H54 (cell line): Measurements from ENCODE around the gene CAPZA2.

Experiments
- DNase-seq: peaks from one replicate; pipeline ENCODE4 v3.0.0; 2011; ENCODE audit warnings: low spot score, mixed read lengths; ENCODE audit not compliant: insufficient read length
- FAIRE-seq: peaks from 3 replicates; lab custom pipeline; 2011; peaks lifted over from hg19 to GRCh38; lab: Jason Lieb, UNC
- POLR2A ChIP-seq: IDR thresholded peaks from 2 replicates; pipeline ENCODE4 v1.6.1; 2011; ENCODE audit warnings: low read depth, mild to moderate bottlenecking, low read length

The CAPZA2 gene

GRCh38 chr7:116840256-116840655 lies 22.1 kb upstream of the CAPZA2 start:
- no peak for TF ChIP-seq POLR2A
- FAIRE-seq (no peak), DNase-seq (no peak)

- TF ChIP-seq POLR2A: no peak
- DNase-seq: no peak
- FAIRE-seq: no peak
Measured at GRCh38 chr7:116842371-116842770, 20.0 kb upstream of the CAPZA2 start.

GRCh38 chr7:116843378-116843777 lies 19.0 kb upstream of the CAPZA2 start:
- TF ChIP-seq POLR2A: no peak
- FAIRE-seq (peak; percentile 43), DNase-seq (no peak)

GRCh38 chr7:116851175-116851574 lies 11.2 kb upstream of the CAPZA2 start:
- no peak for TF ChIP-seq POLR2A
- DNase-seq (no peak), FAIRE-seq (no peak)

GRCh38 chr7:116851671-116852070 lies 10.7 kb upstream of the CAPZA2 start:
- DNase-seq (no peak), FAIRE-seq (no peak)
- no peak for TF ChIP-seq POLR2A

- TF ChIP-seq POLR2A: no peak
- DNase-seq: no peak
- FAIRE-seq: no peak
Measured at GRCh38 chr7:116854132-116854531, 8.3 kb upstream of the CAPZA2 start.

- no peak for DNase-seq
- FAIRE-seq: no peak
- no peak for TF ChIP-seq POLR2A
Measured at GRCh38 chr7:116857052-116857451, 5.3 kb upstream of the CAPZA2 start.

GRCh38 chr7:116859323-116859722 lies 3.1 kb upstream of the CAPZA2 start:
- DNase-seq (no peak), FAIRE-seq (no peak)
- TF ChIP-seq POLR2A: no peak

- no peak for TF ChIP-seq POLR2A
- no peak for FAIRE-seq
- DNase-seq: no peak
Measured at GRCh38 chr7:116861717-116862116, 670 bp upstream of the CAPZA2 start.

- FAIRE-seq (no peak), DNase-seq (no peak)
- no peak for TF ChIP-seq POLR2A
Measured at GRCh38 chr7:116862951-116863670, 724 bp downstream of the CAPZA2 start.

- DNase-seq: no peak
- no peak for TF ChIP-seq POLR2A
- no peak for FAIRE-seq
Measured at GRCh38 chr7:116863936-116864500, 1.6 kb downstream of the CAPZA2 start.

GRCh38 chr7:116871061-116871700 lies 8.8 kb downstream of the CAPZA2 start:
- no peak for DNase-seq
- no peak for FAIRE-seq
- no peak for TF ChIP-seq POLR2A

- no peak for FAIRE-seq
Measured at GRCh38 chr7:116872026-116872425, 9.6 kb downstream of the CAPZA2 start.

GRCh38 chr7:116873619-116874018 lies 11.2 kb downstream of the CAPZA2 start:
- TF ChIP-seq POLR2A: no peak
- DNase-seq (no peak), FAIRE-seq (peak; percentile 38)

More at GRCh38 chr7:116872026-116872425, 9.6 kb downstream of the CAPZA2 start:
- no peak for TF ChIP-seq POLR2A
- no peak for DNase-seq
